8988T (cell line): ENCODE measurements around the gene SP2.

Experiments
- DNase-seq: peaks from one replicate; pipeline ENCODE4 v3.0.0; 2011

The SP2 gene

DNA sequence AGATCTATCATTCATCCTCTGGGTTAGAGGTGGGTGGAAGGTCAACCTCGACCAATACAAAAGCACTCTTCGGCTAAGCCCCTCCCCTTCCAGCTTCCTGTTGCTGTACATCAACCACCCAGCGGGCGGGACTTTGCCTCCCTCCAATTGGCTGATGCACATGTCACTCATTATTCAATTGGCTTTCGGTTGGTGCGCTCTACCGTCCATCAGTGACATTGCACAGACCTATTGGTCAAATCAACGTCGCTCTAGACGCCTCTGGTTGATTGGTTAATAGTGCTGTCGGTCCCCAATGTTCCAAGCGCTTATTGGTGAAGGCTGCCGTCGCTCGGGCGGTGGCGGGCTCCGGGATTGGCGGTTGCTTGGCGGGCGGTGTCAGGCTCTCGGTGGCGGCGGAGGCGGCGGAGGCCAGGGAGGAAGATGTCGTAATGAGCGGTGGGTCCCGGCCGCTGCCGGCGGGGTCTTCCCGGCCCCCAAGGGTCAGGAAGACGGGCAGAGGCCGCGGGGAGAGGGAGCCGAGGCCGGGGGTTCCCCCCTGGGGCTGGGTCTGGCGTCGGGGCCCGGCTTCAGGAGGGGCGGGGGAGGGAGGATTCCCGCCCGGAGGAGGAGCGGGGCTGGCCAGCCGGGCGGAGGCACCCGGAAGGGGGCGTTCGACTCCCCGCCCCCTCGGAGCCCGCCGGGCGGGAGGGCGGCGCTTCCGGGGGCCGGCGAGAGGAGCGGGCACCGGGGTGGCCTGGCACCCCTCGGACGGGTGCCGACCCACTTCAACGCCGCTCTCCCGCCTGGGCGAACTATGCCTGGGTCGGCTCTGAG, at the start of gene SP2:
SP2 (plus strand) TSS at position 381 of the 816 bp plus-strand sequence; CDS start at position 432, 51 bp downstream.
- DNase-seq = peak; percentile 98

DNA sequence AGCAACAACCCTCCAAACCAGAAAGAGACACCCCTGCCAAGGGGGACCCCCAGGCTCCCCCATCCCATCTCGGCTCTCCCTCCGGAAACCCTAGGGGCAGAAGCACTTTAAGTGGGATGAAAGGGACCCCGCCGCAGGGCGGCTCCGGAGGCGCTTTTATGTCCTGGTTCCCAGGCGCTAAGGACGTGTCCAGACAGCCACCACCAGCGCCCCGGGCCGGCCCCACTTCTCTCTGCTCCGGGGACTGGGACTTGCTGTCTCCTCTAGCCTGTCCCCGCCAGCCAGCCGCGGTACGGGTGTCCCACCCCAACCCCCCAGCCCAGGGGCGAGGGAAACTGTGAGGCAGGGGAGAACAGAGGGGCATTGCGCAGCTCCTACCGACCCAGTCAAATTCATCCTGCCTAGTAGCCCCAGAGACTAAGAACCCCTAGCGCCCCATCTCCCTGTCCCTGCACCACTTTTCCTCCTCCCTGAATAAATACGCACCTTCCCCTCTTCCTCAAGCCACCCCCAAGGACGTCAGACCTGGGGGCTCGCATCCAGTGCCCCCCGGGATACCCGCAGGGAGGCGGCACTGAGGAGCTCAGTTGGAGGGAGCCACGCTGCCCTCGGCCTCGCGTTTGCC, 49.2 kb upstream of the SP2 start:
- no peak for DNase-seq

DNA sequence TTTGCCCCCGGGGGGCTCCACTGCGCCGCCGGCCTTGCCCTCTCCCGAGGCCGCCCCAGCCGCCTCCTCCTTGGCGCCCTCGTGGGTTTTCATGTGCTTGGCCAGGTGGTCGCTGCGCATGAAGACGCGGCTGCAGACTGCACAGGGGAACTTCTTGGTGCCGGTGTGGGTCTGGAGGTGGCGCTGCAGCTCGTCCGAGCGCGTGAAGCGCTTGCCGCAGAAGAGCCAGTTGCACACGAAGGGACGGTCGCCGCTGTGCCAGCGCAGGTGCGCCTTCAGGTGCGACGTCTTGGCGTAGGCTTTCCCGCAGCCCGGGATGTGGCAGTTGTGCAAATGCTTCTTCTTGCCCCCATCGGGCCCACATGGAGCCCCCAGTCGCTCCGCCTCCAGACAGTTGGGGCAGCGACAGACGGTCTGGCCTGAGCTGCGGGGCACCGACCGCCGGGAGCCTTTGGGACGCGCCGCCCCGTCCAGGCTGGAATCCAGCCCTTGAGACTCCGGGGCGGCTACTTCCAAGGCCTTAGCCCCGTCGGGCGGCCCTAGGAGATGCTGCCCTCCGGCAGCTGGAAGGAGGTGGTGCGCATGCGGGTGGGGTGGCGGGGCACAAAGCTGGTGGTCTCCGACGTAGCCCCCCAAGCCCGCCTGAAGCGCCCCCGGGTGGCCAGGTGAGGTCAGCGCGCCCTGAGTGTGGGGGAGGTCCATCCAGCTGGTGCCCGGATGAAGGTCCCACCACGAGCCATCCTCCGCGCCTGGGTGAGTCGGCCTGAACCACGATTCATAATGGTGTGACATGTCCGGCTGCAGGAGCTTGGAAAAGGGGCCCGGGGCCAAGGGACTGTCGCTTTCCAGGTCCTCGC, 48.5 kb upstream of the SP2 start:
- no peak for DNase-seq

DNA sequence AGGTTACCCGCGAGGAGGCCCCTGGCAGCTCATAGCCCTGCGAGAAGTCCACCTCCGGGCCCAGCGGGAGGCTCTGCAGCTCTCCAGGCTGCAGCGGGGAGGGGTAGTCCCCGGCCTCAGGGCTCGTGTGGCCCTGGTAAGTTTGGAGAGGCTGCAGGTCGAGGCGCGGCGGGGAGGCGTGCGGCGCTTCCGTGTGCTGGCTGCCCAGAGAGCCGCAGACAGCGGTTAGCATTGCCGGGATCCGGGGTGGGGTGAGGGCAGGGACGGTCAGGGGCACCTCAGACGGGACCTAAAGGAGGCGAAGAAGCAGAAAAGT, 47.9 kb upstream of the SP2 start:
- DNase-seq = no peak

DNA sequence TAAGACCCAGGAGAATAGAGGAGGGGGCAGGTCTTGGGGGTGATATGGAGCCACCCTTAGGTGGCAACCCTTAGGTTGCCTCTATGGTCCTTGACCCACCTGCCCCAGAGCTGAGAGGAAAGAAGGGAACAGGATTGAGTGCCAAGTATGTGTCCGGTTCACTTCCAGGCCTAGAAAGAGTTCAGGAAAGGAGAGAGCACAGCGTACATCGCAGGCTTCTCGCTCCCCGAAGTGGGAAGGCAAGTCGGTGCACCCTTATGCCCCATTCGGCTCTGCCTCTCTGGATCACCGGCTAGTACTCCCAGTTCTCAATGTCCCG, 45.7 kb upstream of the SP2 start:
- no peak for DNase-seq

DNA sequence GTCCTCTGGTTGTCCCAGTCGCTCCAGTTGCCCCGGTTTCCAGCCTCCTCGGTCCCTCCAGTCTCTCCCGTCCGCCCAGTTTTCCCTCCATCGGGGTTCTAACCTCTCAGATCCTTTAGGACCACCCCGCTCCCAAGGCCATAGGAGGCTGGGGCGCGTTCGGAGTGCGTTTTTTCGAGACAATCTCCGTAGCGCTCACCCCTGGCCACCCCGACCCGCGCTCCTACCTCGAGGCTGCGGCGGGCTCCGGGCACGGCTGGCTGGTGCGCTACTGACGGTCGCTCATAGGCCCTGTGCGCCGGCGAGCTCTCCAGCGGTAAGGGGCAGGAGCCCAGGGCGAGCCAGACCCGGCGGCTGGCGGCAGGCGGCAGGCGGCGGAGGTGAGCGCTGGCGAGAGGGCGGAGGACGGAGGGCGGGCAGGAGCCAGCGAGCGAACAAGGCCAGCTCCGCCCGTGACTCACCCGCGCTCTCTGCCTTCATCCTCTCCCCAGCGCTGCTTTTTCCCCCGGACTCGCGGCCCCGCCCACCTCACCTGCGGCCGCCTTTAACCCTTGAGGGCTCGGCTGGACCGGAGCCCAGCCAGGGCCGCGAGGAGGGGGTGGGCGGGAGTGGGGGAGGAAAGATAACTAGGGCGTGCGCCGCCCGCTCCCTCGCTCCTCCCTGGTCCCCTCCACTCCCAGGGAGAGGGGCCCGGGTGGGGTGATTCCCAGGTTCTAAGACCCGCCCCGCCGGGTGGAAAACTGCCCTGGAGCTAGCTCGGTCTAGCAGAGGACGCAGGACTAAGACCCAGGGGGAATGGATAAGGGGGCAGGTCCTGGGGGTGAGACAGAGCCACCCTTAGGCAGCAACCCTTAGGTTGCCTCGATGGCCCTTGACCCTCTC, 45.1 kb upstream of the SP2 start, which contains the start of gene SP6:
SP6 (minus strand) TSS at position 472 of the 882 bp plus-strand sequence. CDS start 2,734 bp downstream, outside the sequence.
- peak; percentile 97 for DNase-seq

DNA sequence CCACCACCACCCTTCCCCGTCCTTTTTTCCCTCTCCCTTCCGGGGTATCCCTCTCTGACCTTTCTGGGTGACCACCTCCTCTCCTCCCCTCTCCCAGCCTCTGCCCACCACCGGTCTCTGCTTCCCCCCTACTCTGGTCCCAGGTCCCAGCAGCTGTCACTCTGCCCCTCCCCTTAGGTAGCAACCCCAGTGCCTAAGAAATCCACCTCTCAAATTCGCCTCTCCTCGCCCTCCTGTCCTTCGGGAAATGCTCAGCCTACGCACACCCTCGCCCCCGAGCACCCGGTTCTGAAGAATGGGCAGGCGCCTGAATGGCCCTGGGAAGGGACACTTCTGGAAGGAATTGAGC, 44.3 kb upstream of the SP2 start:
- no peak for DNase-seq

DNA sequence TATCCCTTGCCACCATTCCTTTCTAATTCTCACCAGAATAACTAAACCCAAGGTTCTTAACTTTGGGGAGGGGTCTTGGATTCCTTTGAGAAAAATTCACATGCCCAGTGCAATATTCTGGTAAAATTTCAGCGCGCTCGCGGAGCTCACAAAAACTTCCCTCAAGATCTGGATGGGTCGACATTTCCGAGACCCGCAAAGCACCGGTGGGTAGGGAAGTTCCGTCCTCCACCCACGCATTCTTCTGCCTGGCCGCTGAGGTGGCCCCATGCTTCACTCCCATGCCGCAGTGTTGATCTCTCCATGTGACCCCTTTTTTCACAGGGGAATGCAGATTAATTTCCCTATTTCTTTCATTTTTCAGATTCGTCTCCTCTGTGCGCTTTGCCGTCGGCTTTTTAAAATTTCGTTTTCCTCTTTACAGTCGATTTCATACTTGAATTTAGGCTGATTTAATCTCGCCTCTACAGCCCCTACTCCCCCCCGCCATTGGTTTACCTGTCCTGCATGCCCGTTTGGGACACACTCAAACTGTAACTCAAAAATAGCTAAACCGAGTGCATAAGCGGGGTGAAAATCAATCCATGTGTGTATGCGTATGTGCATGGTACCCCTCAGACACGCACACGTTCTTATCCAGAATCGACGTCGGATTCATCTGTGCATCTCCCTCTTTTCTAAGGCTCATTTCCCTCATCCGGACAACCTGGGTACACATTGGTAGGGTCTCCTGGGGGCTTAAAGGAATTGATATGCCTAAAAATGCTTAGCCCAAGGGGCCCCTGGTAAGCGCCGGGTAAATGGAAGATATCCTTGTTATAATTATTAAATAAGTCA, 43.7 kb upstream of the SP2 start:
- no peak for DNase-seq

DNA sequence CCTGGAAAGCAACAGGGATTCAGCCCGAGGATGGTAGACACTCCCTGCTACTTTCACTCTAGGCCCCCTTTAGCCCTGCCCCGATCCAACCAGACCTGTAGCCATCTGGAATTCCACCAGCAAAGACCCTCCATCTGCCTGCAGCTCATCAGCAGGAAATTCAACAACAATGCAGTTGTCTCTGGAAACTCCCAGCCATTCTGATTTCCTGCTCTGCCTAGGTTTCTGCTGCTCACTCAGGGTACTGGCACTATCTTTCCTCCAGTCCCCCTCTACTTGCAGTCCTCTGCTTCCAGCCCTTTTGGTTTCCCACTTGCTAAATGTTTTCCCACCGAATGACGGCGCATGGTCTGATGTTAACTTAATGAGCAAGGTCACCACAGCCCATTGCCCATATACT, 42.4 kb upstream of the SP2 start:
- DNase-seq = no peak

DNA sequence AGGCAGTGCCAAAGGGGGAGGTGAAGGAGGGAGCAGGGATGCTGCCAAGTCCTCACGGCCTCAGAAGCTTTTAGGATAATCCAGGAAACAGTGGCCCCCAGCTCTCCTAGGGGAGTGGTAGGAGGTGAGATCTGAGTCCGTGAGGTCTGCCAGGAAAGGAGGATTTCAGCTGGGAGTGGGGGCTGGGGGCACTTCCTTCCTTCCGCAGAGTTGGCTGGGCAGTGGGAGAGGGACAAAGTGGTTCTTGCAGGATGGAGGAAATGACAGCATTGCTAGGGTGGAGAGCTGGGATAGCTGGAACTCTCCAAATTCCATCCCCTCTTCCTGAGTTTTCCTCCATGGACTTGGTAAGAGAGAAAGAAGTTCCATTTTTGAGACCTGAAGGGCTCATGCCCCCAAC, 40.3 kb upstream of the SP2 start:
- DNase-seq = no peak

DNA sequence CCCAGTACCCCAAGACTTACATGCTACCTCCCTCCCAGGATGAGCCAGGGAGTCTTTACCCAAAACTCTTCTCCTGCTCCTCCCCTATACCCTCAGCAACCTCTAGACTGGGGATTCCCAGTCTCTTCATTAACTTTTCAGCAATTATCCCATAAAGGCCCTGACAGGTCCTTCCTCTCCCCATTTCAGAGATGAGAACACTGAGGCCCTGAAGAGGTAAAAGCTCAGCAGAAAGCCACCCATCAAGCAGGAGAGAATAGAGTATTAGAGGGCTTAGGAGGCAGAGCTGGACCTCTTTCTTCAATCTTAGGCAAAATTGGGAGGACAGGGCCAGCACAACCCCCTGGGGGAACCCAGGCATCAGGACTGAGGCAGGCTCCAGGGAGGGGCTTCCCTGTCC, 39.2 kb upstream of the SP2 start:
- DNase-seq = no peak

DNA sequence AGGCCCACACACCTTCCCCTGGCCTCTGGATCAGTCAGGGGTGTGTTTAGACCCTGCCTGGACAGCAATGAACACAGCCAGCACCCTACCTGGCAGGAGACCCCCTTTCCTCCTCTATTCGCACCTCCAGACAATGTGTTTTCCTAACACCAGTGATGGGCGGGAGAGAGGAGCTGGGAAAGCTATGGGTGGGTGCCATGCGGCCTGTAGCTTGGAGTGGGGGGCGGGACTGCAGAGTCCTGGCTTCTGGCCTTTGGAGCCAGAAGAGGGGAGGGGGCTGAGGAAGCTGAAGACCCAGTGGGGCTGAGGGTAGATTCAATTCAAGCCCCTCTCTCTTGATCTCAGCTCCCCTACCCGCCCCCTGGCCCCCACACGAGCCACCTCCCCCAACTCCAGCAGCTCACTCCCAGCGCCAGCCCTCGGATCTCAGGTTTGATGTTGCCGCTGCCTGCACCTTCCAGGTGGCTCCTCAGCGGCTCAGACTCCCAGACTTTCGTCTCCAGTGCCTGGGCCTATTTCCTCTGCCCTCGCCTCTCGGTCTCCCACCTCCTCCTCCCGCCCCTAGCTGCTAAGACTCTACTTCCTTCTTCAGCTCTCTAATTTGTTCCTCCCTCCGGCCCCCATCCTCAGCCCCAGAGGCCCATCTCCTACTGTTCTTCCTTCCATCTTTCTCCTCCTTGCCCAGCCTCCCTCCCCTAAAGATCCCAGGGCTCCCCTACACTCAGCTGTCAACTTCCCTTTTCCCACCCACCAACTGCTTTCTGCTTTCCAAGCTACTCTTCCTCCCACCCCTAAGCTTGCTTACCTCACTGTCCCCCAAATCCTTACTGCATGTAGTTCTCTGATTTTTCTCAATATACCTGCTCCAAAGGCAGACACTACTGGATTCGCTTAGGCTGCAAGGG, 38.2 kb upstream of the SP2 start:
- DNase-seq = no peak

DNA sequence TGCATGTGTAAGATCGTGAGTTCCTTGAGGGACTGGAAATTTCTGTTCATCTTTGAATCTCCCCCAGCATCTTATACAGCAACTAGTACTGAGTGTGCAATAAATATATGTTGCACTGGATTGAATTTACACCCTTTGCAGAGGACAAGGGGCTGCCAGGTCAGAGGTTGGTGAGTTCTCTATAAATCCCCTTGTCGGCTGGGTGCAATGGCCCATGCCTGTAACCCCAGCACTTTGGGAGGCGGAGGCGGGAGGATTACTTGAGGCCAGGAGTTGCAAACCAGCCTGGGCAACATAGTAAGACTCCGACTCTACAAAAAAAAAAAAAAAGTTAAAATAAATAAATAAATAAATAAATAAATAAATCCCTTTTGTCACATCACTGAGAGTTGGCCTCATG, 35.6 kb upstream of the SP2 start:
- DNase-seq = no peak

DNA sequence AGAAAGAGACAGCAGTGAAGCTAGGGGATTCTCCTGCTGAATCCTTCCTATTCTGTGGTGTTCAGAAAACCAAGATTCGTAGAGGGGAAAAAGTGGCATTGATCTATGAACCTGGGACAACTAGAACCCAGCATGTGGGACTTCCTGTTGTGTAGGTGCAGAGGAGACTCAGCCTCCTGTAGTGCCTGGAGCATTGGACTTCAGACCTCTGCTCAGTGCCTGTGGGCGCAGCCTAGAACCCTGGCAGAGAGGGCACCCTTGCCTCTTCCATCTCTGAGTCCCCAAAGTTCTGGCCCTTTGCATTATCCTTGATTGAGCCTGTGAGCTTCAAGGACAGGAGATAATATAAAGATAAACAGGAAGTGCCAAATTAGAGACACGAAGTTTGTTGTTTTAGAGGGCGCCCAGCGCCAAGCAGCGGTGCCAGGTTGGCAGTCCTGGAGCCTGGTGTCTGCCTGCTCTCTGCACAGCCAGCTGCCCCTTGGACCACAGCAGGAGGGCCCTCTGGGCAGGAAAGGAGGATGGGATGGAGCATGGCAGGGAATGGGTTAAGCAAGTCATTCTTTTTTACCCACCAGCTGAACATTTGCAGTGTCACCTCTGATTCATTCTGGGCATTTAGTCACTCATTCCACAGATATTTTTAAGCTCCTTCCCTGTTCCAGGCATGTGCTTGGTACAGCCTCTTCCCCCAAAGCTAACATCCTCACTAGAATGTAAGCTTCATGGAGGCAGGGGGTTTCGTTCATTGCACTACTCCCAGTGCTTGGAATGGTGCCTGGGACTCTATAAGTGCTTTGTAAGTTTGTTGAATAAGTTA, 33.2 kb upstream of the SP2 start:
- DNase-seq = peak; percentile 91

DNA sequence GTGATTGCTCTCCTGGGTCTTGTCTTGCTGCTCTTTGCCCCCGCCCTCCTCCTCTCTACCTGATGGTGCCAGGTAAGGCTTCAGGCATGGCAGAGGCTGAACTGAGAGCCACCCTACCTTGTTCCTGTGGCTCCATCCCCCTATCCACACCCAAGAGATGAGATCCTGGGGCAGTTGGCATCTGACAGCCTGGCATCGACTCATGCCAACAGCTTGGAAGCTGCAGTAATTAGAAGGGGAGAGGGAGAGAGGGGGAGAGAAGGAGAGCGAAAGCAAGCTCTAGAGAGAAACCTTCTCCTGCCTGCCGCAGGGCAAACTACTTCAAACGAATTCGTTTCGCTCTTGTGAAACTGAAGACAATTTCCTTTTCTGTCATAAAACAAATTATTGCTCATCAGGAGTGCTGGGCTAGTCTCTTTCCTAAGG, 31.2 kb upstream of the SP2 start:
- no peak for DNase-seq

DNA sequence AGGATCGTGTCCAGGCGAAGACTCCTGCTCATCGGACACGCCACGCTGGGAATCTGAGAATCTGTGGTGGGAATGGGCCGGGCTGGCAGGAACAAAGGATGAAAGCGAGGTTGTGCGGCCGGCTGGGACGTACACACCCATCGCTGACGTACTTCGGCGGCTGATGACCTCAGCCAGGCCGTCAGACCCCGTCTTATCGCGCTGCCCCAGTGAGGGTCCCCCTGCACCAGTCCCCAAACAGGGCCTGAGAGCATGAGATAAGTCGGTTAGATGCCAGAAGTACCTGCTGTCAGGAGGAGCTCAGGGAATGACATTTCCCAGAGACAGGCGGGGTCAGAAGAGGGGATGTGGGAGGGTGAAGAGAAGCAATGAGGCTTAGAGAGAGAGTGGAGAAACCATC, 29.1 kb upstream of the SP2 start:
- no peak for DNase-seq

DNA sequence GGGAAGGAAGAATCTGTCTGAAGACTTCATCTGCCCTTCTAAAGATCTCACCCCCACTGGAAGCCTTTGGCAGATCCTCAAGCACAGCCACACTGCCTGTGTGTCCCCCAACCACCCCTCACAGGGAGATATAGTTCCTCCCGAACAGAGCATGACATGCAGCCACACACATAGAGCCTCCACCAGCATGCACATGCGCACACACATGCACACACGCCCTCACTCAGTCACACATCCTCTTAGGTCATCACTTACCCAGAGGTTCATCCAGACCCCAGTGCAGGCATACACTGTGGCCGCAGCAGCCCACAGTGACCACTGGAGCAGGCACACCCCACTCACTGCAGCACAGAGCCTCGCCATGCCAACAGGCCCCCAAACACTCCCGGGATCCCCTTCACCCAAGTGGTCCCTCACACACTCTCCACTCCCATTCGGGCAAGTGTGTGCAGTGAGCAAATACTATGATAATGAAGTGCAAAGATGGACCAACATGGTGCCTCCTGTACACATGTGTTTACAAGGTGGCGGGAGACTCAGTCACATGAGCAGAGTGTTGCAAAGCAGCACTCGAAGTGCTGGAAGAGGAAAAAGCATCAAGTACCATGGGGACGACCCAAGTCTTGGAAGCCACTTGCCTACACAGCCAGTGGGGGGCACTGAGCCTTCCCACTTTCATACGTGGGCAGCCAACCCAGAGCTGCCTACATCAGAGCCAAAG, 28.1 kb upstream of the SP2 start:
- no peak for DNase-seq

DNA sequence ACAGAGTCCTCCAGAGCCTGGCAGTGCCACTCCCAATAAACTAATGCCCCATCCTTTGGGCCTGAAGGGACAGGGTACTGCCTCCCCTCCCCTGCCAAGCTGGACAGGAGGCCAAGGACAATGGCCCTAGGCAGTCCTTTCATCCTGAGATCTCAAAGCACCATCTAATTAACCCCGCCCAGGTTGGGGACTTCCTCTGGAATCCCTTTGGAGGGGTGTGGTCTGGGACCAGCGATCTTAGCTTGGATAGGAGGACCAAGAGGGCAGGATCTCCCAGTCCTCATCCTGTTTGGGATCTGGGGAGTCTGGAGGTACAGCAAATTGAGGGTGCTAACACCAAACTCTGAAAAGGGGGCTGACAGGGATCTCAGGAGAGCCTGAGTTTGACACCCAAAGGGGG, 26.9 kb upstream of the SP2 start:
- DNase-seq = no peak

DNA sequence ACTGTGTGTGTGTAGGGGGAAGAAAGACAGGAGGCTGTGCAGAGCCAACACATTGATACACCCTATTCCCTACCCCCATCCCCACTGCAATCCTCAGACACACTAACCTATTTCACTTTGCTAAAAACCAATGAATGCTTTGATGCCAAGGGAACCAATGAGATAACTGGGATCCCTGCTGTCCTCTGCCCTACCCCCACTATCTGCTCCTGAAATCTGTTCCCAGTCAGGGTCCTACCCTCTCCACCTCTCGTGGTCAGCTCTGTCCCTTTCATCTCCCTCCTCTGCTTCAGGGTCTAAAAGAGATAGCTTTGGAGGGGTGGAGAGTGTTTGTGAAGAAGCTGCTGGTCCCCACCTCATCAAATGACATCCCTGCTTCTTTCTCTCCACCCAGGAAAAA, 26.0 kb upstream of the SP2 start:
- DNase-seq = no peak
